ENCODE results near the gene LIN37. TPM values are rescaled to one million over a fixed set of nuclear protein-coding genes. Genes with fewer than 3 reads are reported as not detected.

The LIN37 gene
- total RNA-seq, 1 donor from 2014 or later: 6.2 TPM

DNA sequence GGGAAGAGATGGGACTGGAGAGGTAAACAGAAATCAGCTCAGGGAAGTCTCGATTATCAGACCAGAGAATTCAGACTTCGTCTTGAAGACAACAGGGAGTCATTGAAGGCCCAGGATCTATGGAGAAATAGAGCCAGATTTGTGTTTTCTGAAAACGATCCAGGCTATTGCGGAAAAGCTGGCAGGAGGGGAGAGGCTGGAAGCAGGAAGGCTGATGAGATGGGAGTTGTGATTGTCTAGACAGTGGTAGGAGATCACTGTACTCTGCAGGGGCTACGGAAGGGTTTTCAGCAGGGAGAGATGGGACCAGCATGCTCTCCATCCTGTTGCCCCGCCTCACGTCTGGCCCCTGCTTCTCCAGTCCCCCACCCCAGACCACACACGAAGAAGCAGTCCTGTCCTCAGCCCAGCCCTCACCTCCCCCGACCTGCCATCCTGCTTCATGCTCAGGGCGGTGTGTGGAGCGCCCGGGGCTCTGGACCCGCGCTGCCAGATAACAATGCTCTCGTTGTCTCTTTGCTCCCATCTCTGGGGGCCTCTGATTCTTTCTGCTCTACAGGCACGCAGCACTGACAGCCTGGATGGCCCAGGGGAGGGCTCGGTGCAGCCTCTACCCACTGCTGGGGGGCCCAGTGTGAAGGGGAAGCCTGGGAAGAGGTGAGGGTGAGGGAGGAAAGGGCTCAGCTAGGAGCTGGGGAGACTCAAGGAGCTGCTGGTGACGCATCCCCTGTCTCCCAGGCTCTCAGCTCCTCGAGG is 28.9 kb downstream of the LIN37 start:
- intact Hi-C loops (cut with micrococcal nuclease): no loop called here
- no peaks in the 10 kb centered on the region for H3K9me3 ChIP-seq (replicated peaks)
- peaks cover 21% of the 10 kb centered on the region for H3K4me1 ChIP-seq
- H3K36me3 ChIP-seq: peaks cover 15% of the 10 kb centered on the region
- no peak for DNase-seq
- no peak overlapping the region for H3K27ac ChIP-seq (replicated peaks)
- no peak overlapping the region for H3K4me3 ChIP-seq
- no peaks in the 10 kb centered on the region for H3K27me3 ChIP-seq (ENCODE audit: low read depth)
- TF ChIP-seq CTCF (IDR thresholded peaks at IDR 0.05; ENCODE audit: borderline replicate concordance): no peak

DNA sequence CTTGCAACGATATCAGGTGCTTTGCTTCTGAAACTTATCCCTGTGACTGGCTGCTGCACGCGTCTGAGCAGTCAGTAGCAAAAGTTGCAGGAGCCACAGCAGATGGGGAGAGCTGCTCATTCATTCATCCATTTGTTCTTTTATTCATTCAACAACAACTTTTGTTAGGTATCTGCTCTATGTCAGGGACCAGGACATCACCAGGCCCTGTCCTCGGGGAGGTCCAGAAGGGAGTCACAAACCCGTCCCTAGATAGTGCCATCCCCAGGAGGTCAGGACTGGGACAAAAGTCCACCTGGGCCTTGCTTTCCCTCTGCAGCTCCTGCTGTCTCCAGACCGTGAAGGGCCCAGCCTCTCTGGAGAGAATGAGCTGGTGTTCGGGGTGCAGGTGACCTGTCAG is 29.6 kb downstream of the LIN37 start:
- H3K27ac ChIP-seq (replicated peaks): no peak overlapping the region
- peaks cover 21% of the 10 kb centered on the region for H3K4me1 ChIP-seq
- TF ChIP-seq CTCF (IDR thresholded peaks at IDR 0.05; ENCODE audit: borderline replicate concordance): no peak
- no peak for DNase-seq
- H3K9me3 ChIP-seq (replicated peaks): no peaks in the 10 kb centered on the region
- no peak overlapping the region for H3K4me3 ChIP-seq
- H3K36me3 ChIP-seq: peaks cover 15% of the 10 kb centered on the region
- no peaks in the 10 kb centered on the region for H3K27me3 ChIP-seq (ENCODE audit: low read depth)
- intact Hi-C loops (cut with micrococcal nuclease): no loop called here

- TF ChIP-seq CTCF (IDR thresholded peaks at IDR 0.05; ENCODE audit: borderline replicate concordance): no peak
- Histone ChIP-seq H3K4me3 (no peak overlapping the region), H3K27me3 (ENCODE audit: low read depth) (no peaks in the 10 kb centered on the region), H3K9me3 (replicated peaks) (no peaks in the 10 kb centered on the region), H3K27ac (replicated peaks) (no peak overlapping the region), H3K36me3 (peaks cover 15% of the 10 kb centered on the region), H3K4me1 (peaks cover 21% of the 10 kb centered on the region)
- no peak for DNase-seq
- intact Hi-C loops (cut with micrococcal nuclease): no loop called here
These were observed 30.7 kb downstream of the LIN37 start for GRCh38 chr19:35779033-35779432.

- no peak for DNase-seq
- peaks cover 15% of the 10 kb centered on the region for H3K36me3 ChIP-seq
- intact Hi-C loops (cut with micrococcal nuclease): no loop called here
These were observed 31.7 kb downstream of the LIN37 start for GRCh38 chr19:35780058-35780457.

GRCh38 chr19:35780717-35781116 is 32.3 kb downstream of the LIN37 start:
- intact Hi-C loops (cut with micrococcal nuclease): no loop called here
- H3K9me3 ChIP-seq (replicated peaks): no peaks in the 10 kb centered on the region
- no peak for DNase-seq
- H3K36me3 ChIP-seq: peaks cover 15% of the 10 kb centered on the region
- H3K4me3 ChIP-seq: no peak overlapping the region
- peaks cover 9% of the 10 kb centered on the region for H3K4me1 ChIP-seq
- H3K27ac ChIP-seq (replicated peaks): no peak overlapping the region
- no peaks in the 10 kb centered on the region for H3K27me3 ChIP-seq (ENCODE audit: low read depth)
- TF ChIP-seq CTCF (IDR thresholded peaks at IDR 0.05; ENCODE audit: borderline replicate concordance): no peak

More at GRCh38 chr19:35780058-35780457, 31.7 kb downstream of the LIN37 start:
- Histone ChIP-seq H3K27me3 (ENCODE audit: low read depth) (no peaks in the 10 kb centered on the region), H3K4me1 (peaks cover 12% of the 10 kb centered on the region), H3K27ac (replicated peaks) (no peak overlapping the region), H3K9me3 (replicated peaks) (no peaks in the 10 kb centered on the region), H3K4me3 (no peak overlapping the region)
- TF ChIP-seq CTCF (IDR thresholded peaks at IDR 0.05; ENCODE audit: borderline replicate concordance): no peak
